Amygdala (tissue), 56 donors: ENCODE measurements around the gene GALNT3.

Experiments
- DNase-seq, 56 donors: peaks; one replicate each; lab custom pipeline; 2025; lab: John Stamatoyannopoulos, UW

GALNT3 gene

GRCh38 chr2:165796819-165797530, 2.9 kb upstream of the GALNT3 start:
- DNase-seq: no peak

DNA sequence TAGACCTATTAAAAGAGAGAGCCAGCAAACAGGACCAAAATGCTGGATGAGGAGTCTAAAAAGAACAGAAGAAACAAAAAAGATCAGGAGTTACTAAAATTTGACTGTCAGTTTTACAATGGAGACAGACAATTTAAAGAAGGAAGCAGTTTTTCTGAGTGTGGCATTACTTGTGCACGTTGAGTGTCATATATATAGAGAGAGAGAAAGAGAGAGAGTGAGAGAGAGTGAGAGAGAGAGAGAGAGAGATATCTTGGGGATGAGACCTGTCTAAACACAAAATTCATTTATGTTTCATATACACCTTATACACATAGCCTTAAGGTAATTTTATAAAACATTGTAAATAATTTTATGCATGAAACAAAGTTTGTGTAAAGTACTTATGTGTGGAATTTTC, 2.1 kb upstream of the GALNT3 start:
- DNase-seq: no peak

GRCh38 chr2:165795011-165795410, 964 bp upstream of the GALNT3 start:
- no peak for DNase-seq

- DNase-seq: peak in 7 of 56 donors; percentile 5 to 35 (median 10)
These were observed 485 bp upstream of the GALNT3 start for GRCh38 chr2:165794536-165794928.

DNA sequence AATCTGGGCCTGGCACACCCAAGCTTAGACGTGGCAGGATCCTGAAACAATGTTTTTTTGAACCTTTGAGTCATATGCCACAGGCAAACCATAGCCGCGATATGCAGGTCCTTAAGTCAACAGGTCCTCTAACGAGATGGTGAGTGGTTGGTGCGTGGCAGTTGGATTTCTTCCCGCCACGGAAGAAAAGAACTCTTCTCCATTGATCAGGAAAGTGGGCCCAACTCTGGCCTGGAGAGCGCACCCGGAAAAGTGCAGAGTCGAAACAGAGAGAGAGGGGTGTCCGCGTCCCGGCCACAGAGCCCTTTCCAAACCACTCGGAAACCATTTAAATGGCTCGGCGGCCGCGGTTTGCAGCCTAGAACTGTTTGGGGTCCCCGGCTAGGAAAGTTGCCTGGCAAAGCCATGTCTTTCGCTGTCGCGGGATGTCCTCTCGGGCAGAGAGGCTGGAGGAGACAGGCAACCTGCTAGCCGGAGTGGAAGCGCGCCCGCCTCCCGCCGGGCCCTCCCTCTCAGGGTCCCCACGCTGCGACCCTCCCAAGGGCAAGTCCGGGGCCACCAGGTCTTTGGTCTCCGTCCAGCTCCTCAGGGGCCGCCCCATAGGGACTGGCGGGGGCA, 777 bp downstream of the GALNT3 start:
- DNase-seq: peak in 6 of 56 donors; percentile 1 to 42 (median 27)

- no peak for DNase-seq
These were observed 2.0 kb downstream of the GALNT3 start for GRCh38 chr2:165792104-165792454.

DNA sequence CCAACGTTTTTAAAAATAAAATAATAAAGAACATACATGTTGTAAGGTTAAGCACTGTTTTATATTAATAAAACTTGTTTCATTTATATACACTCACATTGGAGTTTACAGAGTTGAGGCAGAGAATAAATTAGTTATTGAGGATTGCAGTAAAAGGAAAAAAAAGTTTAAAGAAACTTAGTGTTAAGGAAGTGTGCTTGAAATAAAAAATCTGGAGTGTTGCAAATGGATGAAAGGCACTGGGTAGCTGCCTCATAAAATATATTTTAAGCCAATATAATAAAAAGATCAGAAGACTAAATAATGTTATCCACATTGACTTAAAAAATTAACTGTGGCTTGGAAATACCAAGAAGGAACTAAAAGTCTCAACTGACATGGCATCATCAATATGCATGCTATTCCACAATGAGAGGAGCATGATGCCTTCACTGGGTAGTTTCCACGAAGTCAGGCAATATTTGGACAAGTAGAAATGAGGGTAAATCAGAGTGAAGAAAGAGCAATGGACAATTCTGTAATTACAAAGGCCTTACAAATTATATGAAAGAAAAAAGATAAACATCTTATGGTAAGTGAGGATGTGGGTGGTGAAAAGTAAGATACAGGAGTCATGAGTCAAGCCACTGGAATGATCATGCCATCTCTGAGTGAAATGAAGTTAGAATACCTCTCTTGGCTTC, 2.5 kb downstream of the GALNT3 start:
- no peak for DNase-seq

GRCh38 chr2:165790466-165790865, 3.6 kb downstream of the GALNT3 start:
- DNase-seq: no peak

DNA sequence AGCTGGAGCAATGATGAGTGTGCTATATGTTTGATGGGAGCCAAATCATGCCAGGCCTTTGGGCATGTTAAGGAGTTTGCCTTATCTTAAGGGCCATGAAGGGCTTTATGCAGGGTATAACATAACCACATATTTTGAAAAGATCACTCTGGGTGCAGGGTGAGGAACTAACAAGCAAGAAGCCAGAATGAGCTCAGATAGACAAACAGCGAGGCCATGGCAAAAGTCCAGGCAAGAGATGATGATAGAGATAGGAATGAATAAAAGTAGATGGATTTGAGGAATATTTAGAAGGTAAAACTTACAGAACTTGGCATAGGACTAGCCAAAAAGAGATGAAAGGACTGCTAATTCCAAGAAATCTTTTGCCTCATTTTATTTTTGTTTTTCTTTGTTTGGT, 6.7 kb downstream of the GALNT3 start:
- DNase-seq: no peak

DNA sequence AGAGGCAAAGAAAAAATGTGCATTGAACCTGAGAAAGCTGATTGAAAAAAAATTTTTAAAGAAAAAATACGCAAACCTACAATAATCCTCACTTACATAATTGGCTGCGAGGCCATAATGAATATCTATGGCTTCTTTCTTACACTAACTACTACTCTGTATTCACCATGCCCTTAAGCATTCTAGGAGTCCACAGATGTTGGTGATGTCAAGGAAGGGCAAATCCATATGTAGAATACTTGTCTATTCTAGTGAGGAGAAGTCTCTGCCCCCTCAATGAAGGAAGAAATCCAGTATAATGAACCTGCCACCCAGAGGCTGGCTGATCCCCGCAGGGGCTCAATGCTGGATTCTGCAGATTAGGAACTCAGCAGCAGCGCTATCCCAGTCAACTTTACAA, 14.3 kb downstream of the GALNT3 start:
- DNase-seq: no peak

DNA sequence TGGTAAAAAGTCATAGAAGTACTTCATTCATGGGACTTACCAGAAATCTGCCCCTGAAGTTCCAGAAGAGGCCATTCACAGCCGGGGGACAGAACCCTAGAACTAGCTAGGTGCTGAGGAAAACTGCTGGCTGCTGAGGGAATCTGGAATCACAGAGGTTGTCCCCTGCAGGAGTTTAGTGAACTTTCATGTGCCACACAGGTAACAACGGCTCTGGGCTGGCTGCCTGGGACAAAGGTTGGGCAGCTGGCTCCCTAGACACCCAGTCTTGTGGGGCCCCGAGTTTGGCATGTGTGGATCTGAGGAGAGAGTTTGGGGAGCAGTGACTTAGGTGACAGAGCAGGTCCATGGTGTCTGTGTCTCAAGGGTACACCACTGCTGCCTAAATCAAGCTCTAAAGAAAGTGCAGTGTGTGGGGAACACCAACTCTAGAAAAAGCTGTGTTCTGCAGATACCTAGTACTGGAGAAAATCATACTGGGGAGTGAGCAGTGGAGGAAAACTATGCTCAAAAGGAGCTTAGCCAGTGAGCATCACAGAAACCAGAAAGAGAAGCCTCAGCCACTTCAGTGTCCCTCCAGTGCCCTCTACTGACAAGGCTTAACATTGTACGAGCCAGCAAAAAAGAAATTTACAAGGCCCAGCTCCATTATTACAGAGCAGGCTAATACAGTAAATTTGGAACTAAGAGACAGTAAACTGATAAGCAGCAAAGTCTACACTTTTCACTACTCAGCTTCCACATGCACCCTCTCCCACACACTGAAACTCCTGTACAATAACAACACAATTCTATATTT, 15.2 kb downstream of the GALNT3 start:
- no peak for DNase-seq

DNA sequence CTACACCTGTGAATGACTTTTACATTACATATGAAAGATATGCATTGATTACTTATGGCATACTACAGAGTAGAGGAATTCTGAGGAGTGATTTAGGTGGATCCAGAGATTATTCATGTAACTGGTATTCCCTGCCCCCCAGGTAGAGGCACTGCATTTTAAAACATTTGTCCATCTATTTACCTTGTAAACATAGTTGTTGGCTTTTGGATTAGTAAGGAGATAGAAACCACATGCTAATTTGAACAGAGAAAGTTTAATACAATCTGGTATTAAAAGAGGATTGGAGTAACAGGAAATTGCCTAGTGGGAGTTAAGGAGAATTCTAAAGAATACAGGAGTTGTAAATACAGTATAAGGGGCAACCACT, 15.9 kb downstream of the GALNT3 start:
- no peak for DNase-seq

DNA sequence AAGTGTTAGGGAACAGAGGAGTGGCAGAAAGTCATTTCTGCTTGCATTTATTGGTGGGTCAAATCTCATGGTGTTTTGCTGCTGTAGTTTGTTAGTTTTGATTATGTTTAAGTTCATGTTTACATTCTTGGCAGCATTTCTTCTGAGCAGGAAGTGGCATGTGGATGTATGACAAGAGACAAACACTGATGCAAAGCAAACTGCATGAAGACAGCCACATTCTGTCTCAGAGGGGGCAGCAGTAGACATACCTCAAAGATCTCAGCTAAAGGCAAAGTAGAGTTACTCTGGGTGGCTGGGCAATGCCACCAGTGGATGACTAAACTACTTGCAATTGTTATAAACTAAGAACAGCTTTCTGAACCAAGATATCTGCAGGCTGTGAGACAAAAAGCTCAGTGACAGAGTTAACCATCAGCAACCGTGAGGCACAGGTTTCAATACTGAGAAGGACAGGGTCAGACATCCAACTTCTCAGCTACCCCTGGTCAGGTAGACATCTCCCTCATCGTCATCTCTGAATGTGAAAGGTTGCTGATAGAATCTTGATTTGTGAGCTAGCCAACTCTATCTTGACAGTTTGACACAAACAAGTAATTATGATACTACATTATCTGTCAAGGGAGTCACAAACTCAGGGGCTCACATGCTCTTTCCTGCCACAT, 16.4 kb downstream of the GALNT3 start:
- DNase-seq: no peak

- no peak for DNase-seq
These were observed 17.3 kb downstream of the GALNT3 start for GRCh38 chr2:165776796-165777195.

- no peak for DNase-seq
These were observed 18.0 kb downstream of the GALNT3 start for GRCh38 chr2:165776013-165776412.

GRCh38 chr2:165773684-165774083, 20.4 kb downstream of the GALNT3 start:
- no peak for DNase-seq

DNA sequence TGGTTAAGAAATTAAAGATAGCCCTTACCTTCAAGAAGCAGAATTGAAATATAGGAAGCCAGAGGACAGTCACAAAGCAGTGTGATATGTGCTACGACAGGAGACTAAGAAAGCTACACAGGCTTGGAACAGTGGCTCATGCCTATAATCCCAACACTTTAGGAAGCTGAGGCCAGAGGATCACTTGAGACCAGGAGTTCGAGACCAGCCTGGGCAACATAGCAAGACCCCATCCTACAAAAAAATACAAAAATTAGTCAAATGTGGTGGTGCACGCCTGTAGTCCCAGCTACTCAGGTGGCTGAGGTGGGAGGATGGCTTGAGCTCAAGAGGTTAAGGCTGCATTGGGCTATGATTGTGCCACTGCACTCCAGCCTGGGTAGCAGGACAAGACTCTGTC, 21.9 kb downstream of the GALNT3 start:
- no peak for DNase-seq

DNA sequence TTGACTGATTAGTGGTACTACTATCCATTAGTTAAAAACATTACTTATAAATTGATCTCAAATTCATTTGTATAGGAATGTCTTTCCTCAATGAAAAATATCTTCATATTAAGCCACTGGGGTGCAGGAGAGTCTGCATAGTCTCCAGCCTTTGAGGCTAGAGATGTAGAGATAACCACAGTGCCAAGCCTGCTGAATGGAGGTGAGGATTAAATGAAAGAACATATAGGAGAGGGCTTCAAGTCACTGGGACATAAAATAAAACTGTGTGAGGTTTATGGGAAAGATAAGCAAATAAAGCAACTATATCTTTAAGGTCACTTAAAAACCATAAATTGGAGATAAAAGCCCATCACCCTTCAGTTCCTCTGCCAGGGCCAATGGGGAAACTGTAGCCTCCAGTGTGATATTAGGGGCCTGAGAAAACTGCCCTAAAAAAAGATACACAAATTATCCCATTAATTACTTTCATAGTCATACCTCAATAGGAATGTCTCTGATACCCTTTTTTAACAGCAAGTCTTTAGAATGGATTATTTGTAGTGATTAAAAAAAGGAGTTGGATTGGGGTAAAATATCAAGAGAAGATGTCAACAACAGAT, 27.6 kb downstream of the GALNT3 start:
- DNase-seq: no peak

DNA sequence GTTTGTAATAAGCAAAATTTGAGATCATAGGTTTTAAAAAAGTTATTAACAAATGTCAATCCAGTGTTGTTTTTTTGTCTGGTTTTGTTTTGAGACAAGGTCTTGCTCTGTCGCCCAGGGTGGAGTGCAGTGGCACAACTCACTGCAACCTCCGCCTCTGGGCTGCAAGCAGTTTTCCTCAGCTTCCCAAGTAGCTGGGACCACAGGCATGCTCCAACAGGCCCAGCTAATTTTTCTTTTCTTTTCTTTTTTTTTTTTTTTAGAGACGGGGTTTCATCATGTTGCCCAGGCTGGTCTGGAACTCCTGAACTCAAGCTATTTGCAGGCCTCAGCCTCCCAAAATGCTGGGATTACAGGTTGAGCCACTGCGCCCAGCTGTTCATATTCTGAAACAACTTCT, 31.3 kb downstream of the GALNT3 start:
- no peak for DNase-seq
